Measurements from ENCODE around the gene TMEM117. TPM values are rescaled to one million over a fixed set of nuclear protein-coding genes. Genes with fewer than 3 reads are reported as not detected.
A peak's percentile ranks its signal among the peaks of the same experiment; 100 is the strongest.

Gene TMEM117
- total RNA-seq, 1 experiment from 2014 or later: 3.7 TPM

- no peak for DNase-seq (ENCODE audit: extremely low read depth, low read depth)
These were observed 106.5 kb downstream of the TMEM117 start for GRCh38 chr12:43942379-43942778.

GRCh38 chr12:43945983-43946382 is 110.1 kb downstream of the TMEM117 start:
- DNase-seq (ENCODE audit: extremely low read depth, low read depth): no peak

GRCh38 chr12:43951286-43951685 is 115.4 kb downstream of the TMEM117 start:
- DNase-seq (ENCODE audit: extremely low read depth, low read depth): no peak

GRCh38 chr12:43957732-43958372 is 122.0 kb downstream of the TMEM117 start:
- DNase-seq (ENCODE audit: extremely low read depth, low read depth): peak; percentile 48

- DNase-seq (ENCODE audit: extremely low read depth, low read depth): no peak
These were observed 128.2 kb downstream of the TMEM117 start for GRCh38 chr12:43964033-43964432.

GRCh38 chr12:43964961-43965360 is 129.1 kb downstream of the TMEM117 start:
- DNase-seq (ENCODE audit: extremely low read depth, low read depth): no peak

- DNase-seq (ENCODE audit: extremely low read depth, low read depth): no peak
These were observed 130.0 kb downstream of the TMEM117 start for GRCh38 chr12:43965899-43966298.

- no peak for DNase-seq (ENCODE audit: extremely low read depth, low read depth)
These were observed 132.9 kb downstream of the TMEM117 start for GRCh38 chr12:43968736-43969135.

GRCh38 chr12:43969882-43970281 is 134.0 kb downstream of the TMEM117 start:
- no peak for DNase-seq (ENCODE audit: extremely low read depth, low read depth)

GRCh38 chr12:43973385-43973784 is 137.5 kb downstream of the TMEM117 start:
- DNase-seq (ENCODE audit: extremely low read depth, low read depth): no peak

GRCh38 chr12:43973993-43974392 is 138.1 kb downstream of the TMEM117 start:
- no peak for DNase-seq (ENCODE audit: extremely low read depth, low read depth)

- DNase-seq (ENCODE audit: extremely low read depth, low read depth): no peak
These were observed 140.1 kb downstream of the TMEM117 start for GRCh38 chr12:43976027-43976426.

GRCh38 chr12:43978556-43978955 is 142.7 kb downstream of the TMEM117 start:
- no peak for DNase-seq (ENCODE audit: extremely low read depth, low read depth)

- DNase-seq (ENCODE audit: extremely low read depth, low read depth): no peak
These were observed 143.6 kb downstream of the TMEM117 start for GRCh38 chr12:43979450-43979849.

GRCh38 chr12:43980627-43981191 is 144.8 kb downstream of the TMEM117 start:
- DNase-seq (ENCODE audit: extremely low read depth, low read depth): no peak

GRCh38 chr12:43981726-43982125 is 145.8 kb downstream of the TMEM117 start:
- DNase-seq (ENCODE audit: extremely low read depth, low read depth): no peak

- no peak for DNase-seq (ENCODE audit: extremely low read depth, low read depth)
These were observed 146.7 kb downstream of the TMEM117 start for GRCh38 chr12:43982544-43982943.

GRCh38 chr12:43988838-43989560 is 153.1 kb downstream of the TMEM117 start:
- no peak for DNase-seq (ENCODE audit: extremely low read depth, low read depth)

- DNase-seq (ENCODE audit: extremely low read depth, low read depth): no peak
These were observed 157.0 kb downstream of the TMEM117 start for GRCh38 chr12:43992856-43993255.

- DNase-seq (ENCODE audit: extremely low read depth, low read depth): peak; percentile 23
These were observed 164.6 kb downstream of the TMEM117 start for GRCh38 chr12:44000309-44000952.

- no peak for DNase-seq (ENCODE audit: extremely low read depth, low read depth)
These were observed 166.7 kb downstream of the TMEM117 start for GRCh38 chr12:44002607-44003006.

- no peak for DNase-seq (ENCODE audit: extremely low read depth, low read depth)
These were observed 167.8 kb downstream of the TMEM117 start for GRCh38 chr12:44003721-44004120.
